ENCODE measurements around the gene TRAFD1.

Gene TRAFD1

DNA sequence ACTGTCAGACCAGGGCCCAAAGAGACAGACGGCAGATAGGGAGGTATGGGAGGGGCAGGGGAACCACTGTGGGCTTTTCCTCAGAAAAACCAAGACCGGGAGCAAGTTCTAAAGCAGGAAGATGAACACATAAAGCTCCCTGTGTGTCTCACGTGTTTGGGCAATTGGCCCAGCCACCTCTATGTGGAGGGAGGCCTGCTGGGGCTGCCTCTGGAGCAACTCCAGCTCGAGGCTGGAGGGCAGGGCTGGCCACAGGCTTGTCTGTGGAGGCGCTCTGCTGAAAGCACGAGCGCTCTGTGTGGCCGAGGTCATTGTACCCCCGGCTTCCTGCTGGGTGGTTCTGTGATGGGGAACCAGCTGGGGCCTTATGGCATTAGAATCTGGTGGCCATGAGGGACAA is 36.4 kb downstream of the TRAFD1 start:
- no peak for ATAC-seq

DNA sequence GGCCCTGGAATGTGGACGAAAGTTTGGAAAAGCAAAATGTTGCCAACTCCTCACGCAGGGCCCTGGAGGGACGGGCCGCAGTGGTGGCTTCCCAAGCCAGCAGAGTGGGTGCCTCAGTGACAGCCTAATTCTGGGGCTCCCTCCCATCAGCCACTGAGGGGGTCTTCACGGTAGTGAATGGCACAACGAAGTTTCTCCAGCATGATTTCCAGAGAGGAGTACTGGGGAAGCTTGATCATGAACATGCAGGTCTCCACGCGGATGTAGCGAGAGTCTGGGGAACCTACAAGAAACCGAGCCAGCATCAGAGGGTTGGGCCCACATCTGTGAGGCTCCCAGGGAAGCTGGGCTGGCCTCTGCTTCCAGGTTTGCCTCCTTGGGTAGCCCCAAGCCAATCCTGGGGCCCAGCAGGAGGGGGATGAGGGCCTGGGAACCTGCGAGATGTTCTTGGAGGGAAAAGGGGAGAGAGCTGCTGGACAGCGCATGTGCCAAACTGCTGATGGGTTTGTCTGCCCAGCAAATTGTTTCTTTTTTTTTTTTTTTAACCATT is 37.0 kb downstream of the TRAFD1 start:
- ATAC-seq = no peak

GRCh38 chr12:112163056-112163455 is 37.7 kb downstream of the TRAFD1 start:
- ATAC-seq = no peak

DNA sequence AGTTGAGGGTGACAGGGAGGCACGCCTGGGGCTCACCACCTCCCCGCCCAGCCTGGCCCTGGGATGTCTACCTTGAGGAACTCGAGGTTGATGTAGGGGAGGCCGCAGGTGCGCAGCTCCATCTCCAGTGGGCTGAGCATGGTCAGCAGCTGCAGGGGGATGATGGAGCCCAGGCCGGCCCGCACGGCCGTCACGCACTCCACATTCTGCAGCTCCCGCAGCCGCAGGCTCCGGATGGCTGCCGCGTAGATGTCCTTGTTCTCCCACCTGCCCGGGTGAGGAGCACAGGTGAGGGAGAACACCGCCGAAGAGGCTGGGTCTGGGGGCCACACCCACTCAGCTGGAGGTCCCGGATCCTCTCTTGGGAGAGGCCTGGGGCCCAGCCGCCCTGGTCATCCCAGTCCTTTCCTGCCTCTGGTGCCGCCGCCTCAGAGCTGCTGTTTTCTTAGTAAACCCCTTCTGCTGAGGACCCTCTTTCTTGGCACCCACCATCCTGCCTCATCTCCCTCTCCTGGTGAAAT is 38.2 kb downstream of the TRAFD1 start:
- ATAC-seq = no peak

GRCh38 chr12:112164011-112164660 is 38.8 kb downstream of the TRAFD1 start:
- no peak for ATAC-seq

- no peak for ATAC-seq
Measured at GRCh38 chr12:112165624-112166023, 40.3 kb downstream of the TRAFD1 start.

GRCh38 chr12:112166051-112167015 is 41.0 kb downstream of the TRAFD1 start:
- ATAC-seq = no peak

DNA sequence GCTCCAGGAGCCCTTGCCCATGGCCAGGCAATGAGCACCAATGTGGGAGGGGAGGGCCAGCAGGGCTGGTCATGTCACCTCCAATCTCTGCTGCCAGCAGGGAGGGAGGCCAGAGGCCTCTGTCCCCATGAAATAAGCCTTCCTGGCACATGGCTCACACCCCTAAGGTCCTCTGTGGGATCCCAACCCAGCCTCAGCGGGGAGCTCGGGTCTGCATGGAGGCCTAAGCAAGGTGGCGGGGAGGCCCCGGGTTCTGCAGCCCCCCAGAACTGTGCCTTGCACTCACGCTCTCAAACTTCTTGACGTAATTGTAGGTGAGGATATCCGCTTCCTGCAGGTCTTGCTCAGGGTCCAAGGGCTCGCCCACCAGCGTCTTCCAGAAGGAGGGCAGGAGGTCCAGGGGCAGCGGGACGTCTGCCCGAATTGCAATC is 41.7 kb downstream of the TRAFD1 start:
- ATAC-seq = no peak

GRCh38 chr12:112167718-112168525 is 42.6 kb downstream of the TRAFD1 start:
- ATAC-seq = no peak

DNA sequence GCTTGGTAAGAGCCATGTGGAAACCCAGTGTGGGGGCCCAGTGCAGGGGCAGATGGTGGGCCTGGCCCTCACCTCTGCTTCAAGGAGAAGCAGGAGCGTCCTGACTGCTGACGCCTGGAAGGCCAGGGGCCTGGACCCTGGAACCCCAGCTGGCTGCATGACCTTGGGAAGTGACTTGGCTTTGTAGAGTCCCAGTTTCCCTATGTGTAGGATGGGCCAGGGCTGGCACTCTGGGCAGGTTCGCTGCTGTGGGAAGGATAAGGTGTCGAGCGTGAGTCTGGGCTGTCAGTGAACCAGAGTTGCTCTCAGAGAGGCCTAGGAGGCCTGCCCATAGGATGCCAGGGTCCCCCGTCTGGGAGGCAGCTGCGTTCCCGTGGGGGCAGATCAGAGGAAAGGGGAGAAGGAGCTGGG is 43.2 kb downstream of the TRAFD1 start:
- ATAC-seq = no peak

- ATAC-seq = no peak
Measured at GRCh38 chr12:112169161-112169872, 44.0 kb downstream of the TRAFD1 start.

GRCh38 chr12:112169966-112170365 is 44.6 kb downstream of the TRAFD1 start:
- no peak for ATAC-seq

DNA sequence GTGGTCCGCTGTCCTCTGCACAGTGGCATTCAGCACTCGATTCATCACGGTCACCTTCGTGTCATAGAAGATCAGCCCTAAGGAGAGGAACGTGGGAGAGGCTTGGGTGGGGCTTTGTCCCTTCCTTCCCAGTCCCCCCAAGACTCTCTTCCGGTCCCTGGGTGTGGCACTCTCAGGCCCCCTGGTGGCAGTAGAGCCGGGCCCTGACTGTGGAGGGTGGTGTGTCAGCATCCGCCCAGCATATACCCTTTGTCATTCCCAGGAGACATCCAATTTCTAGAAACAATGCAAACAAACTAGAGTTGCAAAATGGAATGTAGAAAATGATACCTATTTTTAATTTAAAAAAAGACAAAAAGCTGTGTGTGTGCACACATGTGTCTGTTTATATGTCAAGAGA is 45.0 kb downstream of the TRAFD1 start:
- peak in 1 of 2 donors; percentile 35 for ATAC-seq

DNA sequence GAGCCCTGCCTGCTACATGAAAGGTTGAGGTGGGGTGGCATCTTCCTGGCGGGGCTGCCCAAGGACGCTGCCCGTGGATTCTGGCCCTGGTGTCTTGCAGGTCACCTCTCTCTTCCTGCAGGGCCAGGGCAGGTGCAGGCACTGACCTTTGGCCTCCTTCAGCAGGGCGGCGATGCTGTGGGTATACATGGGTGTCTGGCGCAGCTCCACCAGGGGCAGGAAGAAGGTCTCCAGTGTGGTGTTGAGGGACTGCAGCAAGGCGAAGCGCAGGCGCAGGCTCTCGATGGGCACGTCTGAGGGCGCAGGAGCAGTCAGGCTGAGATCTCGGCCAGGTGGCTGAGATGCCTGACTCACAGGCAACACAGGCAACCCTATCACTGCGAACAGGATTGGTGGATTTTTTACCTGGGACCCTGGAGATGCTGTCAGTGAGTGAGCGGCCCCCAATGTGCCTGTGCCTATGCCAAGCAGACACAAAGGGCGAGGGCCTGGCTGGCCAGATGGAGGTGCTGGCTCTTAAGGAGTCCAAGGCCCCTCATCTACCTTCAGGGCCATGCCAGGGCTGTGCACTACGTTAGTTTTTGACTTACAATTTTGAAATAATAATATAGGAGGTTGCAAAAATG is 45.7 kb downstream of the TRAFD1 start:
- ATAC-seq = no peak

DNA sequence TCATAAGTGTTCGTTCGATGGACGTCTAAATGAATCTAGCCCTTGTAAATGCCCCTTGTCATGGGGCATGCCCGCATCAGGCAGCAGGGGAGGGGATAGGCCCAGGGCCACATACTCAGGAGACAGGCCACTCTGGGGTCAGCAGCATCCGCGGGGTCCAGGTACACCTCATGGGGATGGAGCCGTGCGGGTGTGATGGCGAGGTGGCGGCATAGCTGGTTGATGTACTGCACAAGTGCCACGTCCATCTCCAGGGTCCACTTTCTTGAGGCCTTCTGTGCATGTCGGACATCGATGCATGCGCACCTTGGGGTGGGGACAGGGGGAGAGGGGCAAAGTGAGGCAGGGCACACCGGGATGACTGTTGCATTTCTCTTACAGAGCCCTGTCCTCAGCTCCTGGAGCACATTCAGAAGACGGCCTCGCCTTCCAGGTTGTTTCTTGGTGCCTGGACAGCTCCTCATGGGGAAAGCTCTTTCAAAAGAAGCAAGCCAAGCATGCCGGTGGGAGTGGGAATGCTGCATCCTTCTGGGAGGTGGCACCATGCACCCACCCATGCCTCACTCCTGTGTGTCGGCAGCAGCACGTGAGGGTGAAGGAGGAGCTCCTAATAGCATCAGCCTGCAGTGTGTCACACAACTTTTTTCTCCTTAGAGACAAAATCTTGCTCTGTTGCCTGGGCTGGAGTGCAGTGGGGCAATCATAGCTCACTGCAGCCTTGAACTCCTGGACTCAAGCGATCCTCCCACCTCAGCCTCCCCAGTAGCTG is 47.4 kb downstream of the TRAFD1 start:
- no peak for ATAC-seq

GRCh38 chr12:112175361-112176155 is 50.2 kb downstream of the TRAFD1 start:
- no peak for ATAC-seq

- no peak for ATAC-seq
Measured at GRCh38 chr12:112176321-112177010, 51.1 kb downstream of the TRAFD1 start.

DNA sequence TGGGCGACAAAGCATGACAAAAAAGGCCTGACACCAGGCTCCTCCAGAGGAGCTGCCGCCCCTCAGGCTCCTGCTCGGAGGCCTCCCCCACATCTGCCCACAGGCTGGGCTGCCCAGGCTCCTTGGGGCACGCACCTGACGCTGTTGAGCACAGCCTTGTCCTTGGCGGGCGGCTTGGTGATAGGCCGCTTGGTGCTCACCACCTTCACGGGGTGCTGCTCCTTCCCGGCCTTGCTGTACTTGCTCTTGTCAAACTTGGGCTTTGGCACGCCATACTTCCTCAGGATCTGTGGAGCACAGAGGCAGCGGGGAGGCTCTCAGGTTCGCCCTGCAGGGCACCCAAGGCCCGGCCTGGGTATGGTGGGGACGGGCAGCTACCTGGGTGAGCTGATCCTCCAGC is 53.4 kb downstream of the TRAFD1 start:
- no peak for ATAC-seq

GRCh38 chr12:112179341-112179740 is 54.0 kb downstream of the TRAFD1 start:
- ATAC-seq = no peak
